Activated gamma-delta T cell (primary cell): ENCODE results near the gene LCE1E.

ENCODE experiments used
- DNase-seq: peaks from one replicate; lab custom pipeline; 2025; lab: John Stamatoyannopoulos, UW
- total RNA-seq, 2 donors: gene quantifications; one replicate each; lab custom pipeline; 2026; lab: John Stamatoyannopoulos, UW

LCE1E gene, protein sequence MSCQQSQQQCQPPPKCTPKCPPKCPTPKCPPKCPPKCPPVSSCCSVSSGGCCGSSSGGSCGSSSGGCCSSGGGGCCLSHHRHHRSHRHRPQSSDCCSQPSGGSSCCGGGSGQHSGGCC
- 0 reads per million in 2 donors for total RNA-seq

DNA sequence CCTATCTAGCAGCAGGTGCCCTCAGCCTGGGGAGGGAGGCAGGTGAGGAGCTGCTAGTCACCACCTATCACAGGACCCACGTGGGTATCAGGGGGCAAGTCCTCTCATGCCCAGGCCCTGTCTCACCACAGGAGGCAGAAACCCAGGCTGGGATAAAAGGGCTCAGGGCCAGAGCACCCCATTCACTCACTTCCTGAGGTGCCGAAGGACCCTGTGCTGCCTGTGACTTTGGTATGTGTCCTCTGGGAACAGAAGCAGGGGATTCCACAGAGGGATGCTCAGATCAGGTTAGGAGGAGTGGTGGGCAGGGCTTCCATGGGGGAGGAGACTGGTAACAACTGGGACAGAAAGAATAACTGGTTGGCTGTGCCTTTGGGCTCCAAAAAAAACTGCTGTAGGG is at the start of gene LCE1E:
TSS of gene LCE1E (plus strand) at position 181 of the 400 bp plus-strand sequence. CDS start 1,043 bp downstream, outside the sequence.
- DNase-seq = no peak

DNA sequence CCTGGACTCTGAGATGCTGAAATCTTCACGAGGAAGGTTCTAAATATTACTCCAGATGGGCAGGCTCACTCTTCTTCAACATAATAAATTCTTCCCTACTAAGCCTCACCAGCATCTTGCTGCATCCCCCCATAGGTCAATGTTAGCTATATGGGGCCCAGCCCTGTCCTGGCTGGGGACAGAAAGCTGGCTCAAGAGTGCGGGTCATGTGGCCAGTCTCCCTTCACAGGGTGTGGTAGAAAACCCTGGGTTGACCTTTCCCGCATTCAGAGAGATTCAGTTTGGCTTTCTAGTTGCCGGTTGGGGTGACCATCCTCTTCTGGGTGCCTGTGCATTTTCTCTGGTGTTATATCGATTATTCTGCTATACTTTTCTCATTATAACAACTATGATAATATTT is 48.1 kb upstream of the LCE1E start:
- DNase-seq = no peak

DNA sequence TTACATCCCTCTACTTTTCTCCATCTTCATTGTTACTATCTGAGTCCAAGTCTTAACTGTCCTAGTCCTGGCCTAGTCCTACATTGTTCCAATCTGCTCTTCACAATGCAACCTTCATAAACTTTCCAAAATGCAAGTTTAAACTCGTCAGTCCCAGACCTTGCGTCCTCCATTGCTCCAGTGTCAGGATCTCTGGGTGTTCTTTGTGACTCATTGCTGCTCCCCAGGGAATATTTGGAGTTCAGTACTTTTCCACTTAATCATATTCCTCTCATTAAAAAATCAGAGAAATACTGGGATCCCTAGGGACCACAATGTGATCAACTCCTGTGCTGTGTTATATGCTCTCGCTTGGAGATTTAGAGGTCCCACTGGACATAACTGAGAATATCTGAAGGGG is 46.2 kb upstream of the LCE1E start:
- no peak for DNase-seq

DNA sequence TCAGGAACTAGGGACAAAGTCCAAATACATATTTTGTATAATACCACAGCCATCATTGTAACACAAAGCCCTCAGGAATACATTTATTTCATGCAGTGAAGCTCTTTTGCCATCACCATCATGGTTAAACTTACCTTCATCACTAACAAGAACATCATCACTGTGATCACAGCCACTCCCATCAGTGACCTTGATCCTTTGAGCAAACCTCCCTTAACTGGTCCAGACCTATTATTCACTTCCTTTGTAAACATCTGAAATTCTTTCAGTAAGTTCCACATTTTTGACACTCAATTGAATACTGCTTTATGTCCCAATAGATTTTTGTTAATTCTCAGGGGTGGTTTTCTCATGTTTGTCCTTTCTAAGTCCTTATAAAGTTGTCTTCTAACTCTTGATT is 44.4 kb upstream of the LCE1E start:
- no peak for DNase-seq

DNA sequence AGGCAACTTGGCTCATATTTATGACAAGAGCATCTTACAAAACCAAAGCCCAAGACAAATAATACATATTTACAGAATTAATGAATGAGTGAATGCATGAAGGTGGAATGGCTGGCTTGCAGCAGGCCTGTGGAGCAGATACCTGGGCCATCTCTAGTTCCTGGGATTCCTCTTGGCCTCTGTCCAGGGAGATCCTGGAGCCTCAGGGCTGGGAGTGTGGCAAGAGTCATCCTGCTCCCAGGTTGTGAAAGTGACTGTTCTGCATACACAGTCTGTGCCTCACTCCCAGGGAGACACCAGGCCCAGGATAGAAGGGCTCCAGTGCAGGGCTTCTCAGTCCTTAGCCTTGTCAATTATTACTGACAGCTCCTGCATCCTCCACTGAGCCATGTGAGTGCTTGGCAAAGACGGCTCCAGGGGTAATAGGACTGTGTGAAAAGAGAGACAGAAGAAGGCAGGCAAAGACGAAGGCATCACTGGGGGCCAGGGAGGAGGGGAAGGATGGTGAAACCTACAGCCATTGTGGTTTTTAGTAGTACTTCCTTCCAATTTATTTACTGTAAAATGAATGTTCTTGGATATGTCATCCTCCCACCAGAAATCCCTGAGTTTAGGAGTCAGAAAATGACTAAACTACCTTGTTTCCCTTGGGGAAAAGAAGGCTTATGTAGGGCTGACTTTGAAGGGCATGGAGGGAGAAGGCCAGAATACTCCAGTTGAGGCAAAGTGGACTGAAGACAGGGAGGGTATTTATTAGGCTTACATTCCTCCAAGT is 42.5 kb upstream of the LCE1E start:
- DNase-seq = no peak

DNA sequence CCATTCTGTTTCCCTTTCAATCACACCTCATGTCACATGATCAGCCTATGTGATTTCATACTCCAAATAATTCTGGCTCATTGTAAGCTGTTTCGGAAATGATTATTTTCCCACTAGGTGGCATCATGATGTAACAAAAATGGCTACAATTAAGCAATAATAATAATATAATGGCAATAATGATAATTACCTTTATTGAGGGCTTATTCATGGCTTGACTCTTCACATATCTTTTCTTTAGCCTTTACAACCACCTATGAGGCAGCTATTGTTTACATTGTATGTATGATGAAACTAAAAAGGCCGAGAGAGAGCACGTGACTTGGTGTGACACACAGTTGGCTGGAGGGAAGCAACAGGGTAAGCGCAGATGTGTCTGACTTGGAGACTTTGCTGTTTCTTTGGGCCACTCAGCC is 40.8 kb upstream of the LCE1E start:
- no peak for DNase-seq

DNA sequence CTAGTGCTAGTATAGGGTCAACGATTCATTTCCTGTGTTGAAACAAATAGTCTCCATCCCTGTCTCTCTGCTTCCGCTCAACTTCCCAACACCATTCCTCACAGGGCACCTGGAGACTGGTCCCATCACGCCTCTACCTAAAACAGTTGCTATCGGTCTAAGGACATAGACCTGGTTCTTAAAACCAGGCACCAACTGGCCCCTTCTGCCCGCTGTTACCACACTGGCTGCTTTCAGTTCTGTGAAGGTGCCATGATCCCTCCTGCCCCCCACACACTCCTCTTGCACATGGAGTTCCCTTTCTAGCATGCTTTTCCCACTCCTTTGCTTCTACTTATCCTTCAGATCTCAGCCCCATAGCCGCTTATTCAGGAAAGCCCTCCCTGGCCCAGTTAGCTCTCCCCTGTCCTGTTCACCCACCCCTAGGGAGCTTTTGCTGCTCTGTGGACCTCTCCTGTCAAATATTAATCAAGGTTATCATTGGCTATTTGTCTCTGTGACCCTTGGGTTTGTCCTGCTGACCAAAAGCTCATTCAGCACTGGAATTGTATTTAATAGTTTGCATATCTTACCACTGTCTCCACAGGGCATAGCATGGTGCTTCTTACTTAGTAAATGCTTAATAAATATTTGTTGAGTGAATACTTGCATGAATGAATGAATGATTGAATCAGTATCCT is 40.2 kb upstream of the LCE1E start:
- no peak for DNase-seq

DNA sequence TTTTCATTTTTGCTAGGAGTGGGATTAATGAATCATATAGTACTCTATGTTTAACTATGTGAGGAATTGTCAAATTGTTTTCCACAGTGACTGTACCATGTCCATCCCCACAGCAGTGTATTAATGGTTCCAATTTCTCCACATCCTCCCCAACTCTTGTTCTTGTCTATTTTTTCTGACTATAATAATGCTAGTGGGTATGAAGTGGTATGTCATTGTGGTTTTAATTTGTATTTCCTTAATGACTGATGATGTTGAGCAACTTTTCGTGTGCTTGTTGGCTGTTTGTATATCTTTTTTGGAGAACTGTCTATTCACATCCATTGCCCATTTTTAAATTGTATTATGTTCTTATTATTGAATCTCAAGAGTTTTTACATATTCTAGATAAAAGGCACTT is 38.2 kb upstream of the LCE1E start:
- DNase-seq = no peak

DNA sequence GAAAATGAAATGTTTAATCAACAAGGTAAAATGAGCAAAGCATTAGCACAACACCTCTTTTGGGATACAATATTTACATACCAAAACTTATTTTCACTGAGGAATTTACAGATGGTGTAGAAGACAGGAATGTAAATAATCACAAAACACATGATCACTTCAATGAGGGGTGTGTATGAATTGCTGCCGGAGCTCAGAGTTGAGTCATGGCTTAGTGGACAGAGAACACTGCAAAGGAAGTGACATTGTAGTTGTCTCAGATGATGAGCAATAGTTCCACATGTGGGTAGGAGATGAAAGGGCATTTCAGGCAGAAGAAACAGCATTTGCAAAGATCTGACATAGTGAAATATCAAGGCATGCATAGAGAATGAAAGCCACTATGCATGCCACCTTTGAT is 33.8 kb upstream of the LCE1E start:
- no peak for DNase-seq

DNA sequence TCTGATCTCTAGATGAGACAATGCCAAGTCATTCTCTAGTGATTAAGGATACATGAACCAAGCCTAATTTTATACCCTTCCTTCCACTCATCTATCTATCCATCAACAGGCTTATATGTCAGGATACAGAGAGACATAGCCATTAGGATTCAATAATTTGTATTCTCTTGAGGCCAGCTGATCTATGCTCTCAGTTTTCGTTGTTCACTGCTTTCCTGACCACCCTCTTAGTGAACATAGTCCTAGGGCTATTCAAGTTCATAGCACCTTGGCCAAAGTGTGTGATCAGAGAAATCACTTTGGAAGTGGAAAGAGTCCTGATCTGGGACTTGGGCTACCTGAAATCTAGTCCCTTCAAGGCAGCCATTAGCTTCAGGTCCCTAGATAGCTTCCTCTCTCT is 32.5 kb upstream of the LCE1E start:
- no peak for DNase-seq

DNA sequence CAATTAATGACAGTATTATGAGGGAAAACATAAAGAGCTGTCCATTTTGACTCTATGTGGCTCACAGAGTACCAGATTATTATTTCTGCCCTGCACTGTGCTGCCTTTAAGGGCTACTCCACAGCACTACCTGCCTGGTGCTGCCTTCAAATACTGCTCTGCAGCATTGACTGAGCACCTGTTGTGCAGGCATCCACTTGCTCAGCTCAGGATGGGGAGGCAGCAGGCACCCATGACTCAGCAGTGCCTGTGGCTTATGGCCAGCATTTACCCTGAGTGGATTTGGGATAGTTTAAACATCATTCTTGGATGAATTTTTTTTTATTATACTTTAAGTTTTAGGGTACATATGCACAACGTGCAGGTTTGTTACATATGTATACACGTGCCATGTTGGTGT is 29.2 kb upstream of the LCE1E start:
- DNase-seq = no peak

DNA sequence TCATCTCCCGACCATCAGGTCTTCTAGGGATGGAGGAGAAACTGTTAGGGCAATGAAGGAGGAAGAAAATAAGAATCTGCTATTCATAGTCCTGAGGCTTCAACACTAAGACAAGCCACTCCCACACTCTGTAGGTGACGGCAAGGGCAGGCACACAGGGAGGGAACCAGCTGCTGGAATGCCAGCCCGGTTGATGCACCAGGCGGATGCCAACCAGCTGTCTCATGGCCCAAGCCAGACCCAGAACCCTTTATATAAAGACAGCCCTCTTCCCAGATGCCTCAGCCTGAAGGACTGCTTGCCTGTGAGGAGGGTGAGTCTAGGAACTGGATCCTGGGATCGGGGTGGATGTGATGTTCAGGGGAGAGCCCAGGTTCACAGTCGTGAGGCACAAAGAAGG is 28.3 kb upstream of the LCE1E start, which contains the start of gene KPRP:
TSS of gene KPRP (plus strand) at position 279 of the 400 bp plus-strand sequence. CDS start 1,564 bp downstream, outside the sequence.
- DNase-seq = no peak

DNA sequence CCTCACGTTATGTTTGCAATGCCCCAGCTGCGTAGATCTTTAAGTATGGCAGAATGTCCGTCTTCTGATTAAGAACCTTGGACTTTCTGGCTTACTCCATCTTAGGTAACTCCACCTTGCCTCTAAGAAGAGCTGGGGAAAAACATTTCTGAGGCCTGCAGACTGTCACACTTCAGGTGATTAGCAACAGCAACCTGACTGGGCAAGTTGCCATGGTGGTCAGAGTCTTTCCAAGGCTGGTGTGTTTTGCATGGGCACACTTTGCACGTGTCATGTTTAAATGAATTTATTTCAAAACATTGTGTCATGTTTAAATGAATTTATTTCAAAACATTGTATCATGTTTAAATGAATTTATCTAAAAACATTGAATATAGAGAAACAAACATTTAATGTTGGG is 27.4 kb upstream of the LCE1E start:
- no peak for DNase-seq

DNA sequence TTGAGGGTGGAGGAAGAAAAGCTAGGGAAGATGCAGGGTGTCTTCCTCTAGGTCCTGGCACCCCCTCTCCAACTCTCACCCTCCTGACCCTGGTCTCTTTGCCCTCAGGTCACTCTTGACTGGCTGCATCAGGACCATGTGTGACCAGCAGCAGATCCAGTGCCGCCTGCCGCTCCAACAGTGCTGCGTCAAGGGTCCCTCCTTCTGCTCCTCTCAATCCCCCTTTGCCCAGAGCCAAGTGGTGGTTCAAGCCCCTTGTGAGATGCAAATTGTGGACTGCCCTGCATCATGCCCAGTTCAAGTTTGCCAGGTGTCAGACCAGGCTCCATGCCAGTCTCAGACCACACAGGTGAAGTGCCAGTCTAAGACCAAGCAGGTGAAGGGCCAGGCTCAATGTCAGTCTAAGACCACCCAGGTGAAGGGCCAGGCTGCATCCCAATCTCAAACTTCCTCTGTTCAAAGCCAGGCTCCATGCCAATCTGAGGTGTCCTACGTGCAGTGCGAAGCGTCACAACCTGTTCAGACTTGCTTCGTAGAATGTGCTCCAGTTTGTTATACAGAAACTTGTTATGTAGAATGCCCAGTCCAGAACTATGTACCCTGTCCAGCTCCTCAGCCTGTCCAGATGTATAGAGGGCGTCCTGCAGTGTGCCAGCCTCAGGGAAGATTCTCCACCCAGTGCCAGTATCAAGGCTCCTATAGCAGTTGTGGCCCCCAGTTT is 26.4 kb upstream of the LCE1E start:
- no peak for DNase-seq

DNA sequence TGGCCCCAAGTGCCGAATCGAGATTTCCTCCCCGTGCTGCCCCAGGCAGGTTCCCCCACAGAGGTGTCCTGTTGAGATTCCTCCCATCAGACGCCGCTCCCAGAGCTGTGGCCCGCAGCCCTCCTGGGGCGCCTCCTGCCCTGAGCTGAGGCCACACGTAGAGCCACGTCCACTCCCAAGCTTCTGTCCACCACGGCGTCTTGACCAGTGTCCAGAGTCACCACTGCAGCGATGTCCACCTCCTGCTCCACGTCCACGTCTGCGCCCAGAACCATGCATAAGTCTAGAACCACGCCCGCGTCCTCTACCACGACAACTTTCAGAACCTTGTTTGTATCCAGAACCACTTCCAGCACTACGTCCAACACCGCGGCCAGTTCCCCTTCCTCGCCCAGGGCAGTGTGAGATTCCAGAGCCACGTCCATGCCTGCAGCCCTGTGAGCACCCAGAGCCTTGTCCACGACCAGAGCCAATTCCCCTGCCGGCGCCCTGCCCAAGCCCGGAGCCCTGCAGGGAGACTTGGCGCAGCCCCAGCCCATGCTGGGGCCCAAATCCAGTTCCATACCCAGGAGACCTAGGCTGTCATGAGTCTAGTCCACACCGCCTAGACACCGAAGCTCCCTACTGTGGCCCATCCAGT is 25.4 kb upstream of the LCE1E start:
- no peak for DNase-seq

DNA sequence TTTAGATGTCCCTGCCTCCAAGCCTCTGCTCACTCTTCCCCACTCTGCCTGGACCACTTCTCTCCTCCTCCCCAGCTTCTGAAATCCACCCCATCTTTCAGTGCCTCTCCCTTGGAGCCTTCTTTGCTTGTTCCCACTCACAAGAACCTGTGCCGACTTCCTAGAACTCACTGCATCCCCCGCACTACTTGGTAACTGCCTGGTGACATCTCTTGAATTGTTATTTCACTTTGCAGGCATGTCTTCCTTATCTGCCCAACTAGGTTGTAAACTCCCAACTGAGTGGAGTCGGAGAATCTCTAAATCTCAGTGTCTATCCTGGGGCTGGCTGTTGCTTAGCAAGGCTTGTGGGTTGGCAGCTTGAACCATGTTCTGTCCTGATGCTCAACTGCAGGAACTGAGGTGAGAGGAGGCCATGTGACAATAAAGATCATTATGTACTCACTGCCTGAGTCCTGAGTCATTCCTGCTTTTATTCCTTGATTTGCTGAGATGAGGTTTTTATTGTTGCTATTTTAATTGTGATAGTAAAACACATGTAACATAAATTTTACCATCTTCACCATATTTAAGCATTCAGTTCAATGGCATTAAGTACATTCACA is 24.3 kb upstream of the LCE1E start:
- no peak for DNase-seq

DNA sequence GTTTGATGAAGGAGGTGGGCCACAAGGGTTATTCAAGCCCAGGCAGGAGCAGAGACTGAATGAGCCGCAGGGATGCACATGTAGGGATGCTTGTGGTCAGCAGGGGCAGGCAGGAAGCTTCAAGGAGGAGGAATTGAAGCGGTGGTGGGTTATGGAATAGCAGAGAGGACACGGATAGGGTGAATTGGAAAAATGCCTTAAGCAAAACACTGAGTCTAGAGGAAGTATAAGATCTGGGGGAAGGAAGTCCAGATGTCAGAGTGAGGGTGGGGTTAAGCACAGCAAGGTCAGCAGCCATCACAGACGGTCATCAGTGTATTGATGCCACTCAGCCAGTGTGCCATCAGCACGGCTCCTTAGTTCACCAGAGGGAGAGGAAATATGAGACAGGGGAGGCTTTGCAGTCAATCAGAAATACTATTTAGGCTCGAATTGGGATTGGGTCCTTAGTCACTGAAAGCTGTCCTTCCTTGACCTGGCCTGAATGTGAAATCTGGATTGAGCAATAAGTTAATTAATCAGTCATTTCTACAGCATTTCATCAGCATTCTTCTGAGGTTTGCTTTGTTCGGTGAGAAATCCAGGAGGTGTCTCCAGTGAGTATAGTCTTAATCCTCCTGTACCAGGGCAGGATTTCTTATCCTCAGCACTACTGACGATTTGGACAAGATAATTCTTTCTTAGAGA is 17.1 kb upstream of the LCE1E start:
- no peak for DNase-seq

DNA sequence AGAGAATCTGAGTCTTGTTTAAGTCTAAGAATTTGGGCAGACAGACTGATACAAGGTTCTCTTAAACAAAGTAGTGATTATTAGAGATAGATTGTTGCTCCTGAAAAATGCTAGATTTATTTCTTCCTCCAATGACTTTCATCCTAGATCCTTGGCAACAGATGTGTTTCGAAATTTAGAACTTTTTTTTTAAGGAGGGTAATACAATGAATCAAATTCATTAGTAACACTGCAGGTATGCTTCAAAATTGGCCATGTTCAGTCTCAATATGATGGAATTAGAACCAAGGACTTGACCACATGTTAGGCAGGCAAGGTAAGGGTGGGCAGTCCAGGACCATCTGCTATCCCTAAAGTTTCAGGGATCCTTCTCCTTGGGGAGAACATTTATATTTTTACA is 15.6 kb upstream of the LCE1E start:
- no peak for DNase-seq

DNA sequence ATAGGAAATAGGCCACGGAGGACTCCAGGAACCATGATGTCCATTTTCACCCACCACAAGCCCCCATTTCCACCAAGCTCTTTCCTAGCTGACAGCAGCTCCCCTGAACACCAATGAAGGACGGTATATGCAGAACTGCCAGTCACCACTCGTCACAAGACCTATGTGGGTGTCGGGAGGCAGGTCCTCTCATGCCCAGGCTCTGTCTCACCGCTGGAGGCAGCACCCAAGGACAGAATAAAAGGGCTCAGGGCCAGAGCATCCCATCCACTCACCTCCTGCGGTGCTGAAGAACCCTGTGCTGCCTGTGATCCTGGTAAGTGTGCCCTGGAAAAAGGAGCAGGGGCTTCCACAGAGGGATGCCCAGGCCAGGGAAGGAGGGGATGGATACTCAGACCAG is 11.2 kb upstream of the LCE1E start, which contains the start of gene LCE1F:
TSS of gene LCE1F (plus strand) at position 266 of the 400 bp plus-strand sequence. CDS start 1,232 bp downstream, outside the sequence.
- DNase-seq = no peak

DNA sequence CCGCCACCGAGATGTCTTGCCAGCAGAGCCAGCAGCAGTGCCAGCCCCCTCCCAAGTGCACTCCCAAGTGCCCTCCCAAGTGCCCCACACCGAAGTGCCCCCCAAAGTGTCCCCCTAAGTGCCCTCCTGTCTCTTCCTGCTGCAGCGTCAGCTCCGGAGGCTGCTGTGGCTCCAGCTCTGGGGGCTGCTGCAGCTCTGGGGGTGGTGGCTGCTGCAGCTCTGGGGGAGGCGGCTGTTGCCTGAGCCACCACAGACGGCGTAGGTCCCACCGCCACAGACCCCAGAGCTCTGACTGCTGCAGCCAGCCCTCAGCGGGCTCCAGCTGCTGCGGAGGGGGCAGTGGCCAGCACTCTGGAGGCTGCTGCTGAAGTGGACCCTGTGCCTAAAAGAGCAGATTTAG is 9.7 kb upstream of the LCE1E start:
- no peak for DNase-seq
